NCI-H146 (cell line): Measurements from ENCODE around the gene ARHGAP45.
A peak's percentile ranks its signal among the peaks of the same experiment; 100 is the strongest.

Experiments used
- DNase-seq: peaks from one replicate; lab custom pipeline; 2025; lab: John Stamatoyannopoulos, UW

Gene ARHGAP45

DNA sequence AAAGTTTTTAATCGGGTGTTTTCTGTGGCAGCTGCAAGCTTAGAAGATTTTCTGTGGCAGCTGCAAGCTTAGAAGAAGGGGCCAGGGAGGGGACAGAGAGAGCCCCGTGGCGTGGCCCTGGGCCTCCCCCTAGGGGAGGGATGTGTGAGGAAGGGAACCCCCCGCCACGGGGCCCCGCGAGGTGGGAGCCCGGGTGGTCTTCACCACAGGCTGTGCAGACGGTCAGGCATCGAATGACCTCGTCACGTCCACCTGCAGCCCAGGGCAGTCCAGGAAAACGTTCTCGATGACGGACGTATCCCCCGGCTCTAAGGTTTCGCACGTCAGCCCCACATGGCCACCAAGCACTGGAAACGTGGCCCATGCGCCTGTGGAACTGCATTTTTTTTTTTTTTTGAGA lies 19.6 kb downstream of the ARHGAP45 start:
- no peak for DNase-seq

DNA sequence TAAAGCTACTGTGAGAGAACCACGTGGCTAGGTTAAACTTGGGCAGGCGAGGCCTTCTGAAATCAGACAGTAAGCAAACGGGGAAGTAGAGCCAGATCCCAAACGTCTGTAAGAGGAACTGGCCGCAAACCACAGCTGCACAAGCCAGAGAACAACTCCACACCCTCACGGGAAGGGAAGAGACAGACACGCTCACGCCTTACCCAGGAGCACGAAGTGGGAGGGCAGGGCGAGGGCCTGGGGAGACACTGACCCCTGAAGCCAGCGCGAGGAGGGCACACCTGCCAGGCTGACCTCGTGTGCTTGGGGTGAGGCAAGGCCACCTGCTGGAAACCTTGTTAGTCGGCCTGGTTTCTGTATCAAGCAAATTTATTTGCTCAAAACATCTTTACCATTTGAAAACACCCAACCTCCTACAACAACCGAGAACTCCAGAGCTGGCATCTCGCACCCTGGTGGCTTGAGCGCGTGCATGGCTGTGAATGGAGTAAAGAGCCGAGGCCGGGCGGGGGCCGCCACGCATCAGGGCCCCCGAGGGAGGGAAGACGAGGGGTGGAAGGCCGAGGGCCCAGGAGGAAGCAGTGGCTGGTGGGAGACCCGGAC lies 20.9 kb downstream of the ARHGAP45 start:
- no peak for DNase-seq

DNA sequence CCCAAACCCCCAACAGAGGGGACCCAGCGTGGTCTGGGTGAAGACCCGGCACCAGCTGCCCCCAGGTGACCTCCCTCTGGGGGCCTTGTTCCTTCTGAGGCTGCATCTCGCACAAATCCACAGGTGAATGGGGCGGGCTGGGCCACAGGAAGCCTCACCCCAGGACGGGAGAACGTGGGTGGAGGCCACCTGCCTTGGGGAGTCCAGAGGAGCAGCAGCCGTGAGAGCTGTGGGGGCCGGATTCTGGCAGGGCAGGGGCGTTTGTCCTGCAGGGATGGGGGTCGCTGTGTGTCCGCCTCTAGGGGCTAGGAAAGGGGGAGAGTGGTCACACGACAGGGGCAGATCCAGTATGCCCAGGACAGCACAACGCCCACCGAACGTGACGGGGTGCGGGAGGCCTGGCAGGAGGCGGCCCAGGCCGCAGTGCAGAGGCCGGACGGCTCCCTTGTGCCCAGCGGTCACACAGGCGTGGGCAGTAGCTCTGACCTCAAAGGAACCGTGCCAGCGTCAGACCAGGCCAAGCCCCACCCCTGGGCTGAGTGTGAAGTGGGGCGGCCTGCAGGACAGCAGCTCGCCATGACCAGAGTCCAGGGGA lies 21.5 kb downstream of the ARHGAP45 start:
- no peak for DNase-seq

DNA sequence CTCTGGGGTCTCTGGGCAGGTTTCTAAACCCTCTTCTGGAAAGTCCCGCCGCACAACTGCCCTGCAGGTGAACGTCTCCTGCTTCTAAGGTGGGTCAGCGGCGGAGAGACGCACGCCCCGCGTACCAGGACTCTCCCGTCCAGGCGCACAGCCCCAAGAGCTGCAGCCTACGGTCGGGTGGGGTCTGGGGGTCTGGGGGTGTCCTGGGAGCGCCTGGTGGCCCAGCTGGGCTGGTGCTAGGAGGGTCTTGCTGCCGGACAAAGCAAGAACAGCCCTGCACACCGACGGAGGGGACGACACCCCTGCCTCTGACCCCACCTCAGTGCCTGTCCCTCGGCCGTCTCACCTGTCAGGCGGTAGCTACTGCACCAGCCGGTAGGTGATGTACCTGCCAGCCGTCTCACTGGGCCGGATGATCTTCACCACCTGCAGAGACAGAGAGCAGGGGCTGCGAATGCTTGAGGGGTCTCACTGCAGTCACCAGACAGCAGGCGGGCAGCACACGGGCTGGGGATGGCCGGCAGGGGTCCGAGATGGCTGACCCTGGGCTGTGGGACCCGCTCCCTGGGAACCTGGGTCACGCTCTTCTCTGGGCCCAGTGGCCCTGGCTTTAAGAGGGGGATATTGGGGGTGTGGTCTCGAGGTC lies 22.3 kb downstream of the ARHGAP45 start:
- DNase-seq, result no peak

DNA sequence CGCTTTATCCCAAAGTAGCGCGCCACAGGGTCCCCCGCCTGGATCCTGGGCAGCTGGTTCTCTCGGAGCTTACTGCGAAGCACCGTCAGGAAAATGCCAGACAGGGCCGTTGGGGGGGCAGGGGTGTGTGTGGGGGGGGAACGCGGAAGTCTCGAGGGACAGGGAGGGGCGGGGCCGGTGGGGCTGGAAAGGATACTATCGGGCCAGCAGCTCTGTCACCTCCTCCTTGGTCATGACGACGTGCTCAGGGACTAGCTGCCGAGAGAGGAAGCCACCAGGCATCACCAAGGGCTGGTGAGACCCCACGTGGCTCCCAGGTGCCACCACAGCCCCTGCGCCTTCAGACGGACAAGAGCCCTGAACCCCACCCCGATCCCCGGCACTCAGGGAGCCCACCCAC lies 22.9 kb downstream of the ARHGAP45 start:
- DNase-seq, result no peak

DNA sequence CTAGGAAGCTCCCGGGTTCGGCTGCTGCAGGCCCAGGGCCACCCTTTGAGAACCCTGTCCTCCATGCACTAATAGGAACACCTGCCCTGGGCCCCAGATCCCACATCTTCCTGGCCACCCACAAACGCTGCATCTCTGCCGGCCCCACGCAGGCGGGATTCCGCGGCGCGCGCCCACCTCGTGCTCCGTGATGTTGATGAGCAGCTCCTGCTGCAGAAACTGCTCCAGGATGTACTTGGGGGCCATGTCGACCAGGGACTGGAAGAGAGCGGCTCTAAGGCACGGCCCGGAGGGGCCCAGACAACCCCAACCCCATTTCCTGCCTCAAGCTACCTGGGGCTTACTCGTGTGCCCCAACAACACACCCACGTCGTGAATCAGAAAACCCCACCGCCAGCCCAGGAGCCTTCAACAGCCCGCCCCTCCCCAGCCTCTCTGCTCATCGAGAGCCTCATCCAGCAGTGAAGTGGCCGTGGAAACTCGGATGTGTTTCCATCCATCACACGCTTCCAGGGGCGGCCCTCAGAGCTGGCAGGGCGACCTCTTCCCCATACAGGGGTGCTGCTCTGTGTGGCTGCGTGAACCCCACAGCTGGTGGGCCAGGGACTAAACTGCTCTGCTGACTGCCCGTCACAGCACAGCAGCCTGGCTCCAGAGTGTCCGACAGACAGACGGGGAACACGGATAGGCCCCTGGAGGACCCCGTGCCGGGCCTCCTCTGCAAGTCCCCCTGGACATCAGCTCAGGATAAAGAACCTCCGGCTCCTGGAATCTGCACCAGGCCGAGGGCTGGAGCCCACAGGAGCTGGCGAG lies 24.0 kb downstream of the ARHGAP45 start:
- no peak for DNase-seq

DNA sequence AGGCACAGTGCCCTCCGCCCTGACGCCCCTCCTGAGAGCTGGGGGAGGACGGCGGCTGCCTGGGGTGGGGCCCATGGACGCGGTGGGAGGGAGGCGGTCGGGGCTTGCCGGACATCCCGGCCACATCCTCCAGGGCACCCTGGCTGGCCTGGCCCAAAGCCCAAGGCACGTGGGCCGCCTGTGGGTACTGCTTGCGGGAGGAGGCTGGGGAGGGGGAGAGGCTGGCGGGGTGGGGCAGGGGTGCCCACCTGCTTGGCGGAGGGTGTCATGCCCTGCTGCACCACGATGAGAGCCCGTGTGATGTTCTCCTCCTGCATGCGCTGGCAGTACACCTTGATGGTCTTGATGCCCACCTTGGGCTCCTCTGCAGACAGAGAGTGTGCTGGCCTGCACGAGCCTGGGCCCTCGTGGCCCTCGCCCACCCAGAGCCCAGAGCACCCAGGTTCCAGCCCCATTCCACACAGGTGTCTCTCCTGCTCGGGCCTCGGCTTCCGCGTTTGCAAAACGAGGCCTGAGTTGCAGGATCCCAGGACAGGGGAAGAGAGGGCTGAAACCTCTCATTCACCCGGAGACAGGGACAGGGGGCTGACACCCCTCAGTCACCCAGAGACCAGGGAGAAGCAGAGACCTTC lies 24.7 kb downstream of the ARHGAP45 start:
- no peak for DNase-seq

DNA sequence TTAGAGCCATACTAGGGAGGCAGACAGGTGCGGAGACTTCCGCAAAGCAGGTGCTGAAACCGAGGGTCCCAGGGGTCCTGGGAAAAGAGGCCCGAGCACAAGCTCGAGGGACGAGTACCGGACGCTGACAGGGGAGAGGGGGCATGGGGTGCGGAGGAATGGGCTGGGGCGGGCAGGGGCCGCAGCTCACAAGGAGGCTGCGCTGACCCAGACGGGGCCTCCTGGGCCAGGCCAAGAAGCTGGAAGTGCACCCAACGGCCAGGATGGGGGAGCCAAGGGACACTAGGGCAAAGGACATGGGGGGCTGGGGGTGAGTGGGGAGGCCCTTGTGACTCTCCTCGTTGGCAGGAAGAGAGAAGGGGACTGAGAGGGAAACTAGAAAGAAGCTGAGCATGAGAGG lies 26.4 kb downstream of the ARHGAP45 start:
- DNase-seq, result no peak

DNA sequence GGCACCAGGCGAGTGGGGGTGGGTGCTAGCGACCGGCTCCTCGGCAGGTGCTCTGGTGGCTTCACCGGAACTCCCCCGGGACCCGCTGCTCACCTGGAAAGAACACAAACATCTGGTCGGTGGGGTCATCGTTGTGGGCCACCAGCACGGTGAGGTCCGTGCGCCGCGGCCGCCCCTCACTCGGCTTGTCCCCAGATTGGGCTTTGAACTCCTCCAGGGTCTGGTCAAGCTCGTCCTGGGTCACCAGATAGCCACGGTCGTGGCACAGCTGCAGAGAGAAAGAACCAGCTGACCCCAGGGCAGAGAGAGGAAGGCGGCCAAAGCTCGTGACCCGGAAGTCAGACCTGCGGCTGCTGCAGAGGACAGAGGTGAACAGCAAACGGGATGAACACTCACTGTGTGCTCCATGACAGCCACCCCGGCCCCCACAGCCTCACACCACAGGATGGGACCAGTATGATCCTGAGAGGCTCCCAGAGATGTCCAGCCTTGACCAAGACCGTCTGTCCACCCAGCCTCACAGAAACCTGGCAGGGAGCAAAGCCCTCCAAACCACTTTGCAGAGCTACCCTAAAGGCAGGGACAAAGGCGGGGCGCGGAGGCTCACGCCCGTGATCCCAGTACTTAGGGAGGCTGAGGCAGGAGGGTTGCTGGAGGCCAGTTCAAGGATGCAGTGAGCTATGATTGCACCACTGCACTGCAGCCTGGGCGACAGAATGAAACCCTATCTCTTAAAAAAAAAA lies 27.0 kb downstream of the ARHGAP45 start:
- DNase-seq, result no peak

DNA sequence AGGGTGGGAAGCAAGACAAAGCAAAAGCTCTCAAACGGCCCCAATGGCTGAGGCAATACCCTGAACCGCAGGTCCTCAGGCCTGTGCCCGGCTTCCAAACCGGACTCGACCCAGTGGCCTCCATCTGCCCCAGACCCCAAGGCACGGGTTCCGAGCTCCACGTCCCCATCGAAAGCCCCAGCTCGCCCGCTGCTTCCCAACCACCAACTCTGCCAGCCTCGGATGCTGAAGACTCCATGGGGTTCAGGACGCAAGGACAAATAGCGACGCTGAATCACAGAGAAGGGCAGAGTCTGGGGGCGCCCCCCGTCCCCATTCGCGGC lies 27.6 kb downstream of the ARHGAP45 start:
- no peak for DNase-seq

DNA sequence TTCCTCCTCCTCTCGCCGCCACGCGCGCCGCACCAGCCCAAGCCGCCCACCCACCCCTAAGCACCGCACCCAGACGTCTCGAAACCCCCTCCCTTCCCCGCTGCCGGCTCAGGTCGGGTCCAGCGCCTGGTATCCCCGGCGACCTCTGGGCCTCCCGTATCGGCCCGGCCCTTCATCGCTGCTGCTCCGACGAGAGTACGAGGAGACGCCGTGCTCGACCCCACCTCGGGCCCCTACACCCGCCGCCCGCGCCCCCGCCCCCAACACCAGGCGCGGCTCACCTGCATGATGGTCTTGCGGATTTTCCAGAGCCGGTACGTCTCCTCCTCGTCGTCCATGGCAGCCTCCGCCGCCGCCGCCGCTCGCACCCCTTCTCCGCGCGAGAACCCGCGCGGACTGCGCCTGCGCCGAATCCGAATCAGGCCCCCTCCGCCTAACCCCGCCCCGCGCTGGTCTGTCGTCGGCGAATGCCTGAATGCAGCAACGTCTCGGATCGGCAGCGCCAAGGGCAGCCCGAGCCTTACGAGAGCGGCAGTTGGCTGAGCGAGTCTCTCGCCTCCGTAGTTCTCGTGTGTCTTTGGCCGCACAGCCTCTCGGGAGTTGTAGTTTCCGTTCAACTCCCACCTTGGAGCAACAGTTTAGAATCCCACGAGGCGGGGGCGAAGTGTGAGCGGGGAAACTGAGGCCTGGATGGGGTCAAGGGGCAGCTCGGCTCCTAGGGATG lies 28.2 kb downstream of the ARHGAP45 start, which contains the start of gene POLR2E:
Gene POLR2E, minus strand, starts transcription at position 398 of the 724 bp plus-strand sequence. Its CDS starts 60 bp downstream, at position 338.
- DNase-seq, result peak; percentile 92

DNA sequence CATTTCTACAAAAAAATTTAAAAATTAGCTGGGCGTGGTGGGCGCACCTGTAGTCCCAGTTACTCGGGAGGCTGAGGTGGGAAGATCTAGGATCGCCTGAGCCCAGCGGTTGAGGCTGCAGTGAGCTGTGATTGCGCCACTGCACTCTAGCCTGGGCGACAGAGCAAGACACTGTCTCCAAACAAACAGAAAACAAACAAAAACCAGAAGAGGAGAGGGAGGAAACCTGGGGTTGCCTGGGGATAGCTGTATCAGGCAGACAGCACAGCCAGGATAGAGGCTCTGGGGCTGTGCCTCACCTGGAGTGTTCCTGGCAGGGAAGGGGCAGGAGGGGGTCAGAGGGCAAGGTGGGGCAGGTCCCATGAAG lies 30.8 kb downstream of the ARHGAP45 start:
- no peak for DNase-seq

DNA sequence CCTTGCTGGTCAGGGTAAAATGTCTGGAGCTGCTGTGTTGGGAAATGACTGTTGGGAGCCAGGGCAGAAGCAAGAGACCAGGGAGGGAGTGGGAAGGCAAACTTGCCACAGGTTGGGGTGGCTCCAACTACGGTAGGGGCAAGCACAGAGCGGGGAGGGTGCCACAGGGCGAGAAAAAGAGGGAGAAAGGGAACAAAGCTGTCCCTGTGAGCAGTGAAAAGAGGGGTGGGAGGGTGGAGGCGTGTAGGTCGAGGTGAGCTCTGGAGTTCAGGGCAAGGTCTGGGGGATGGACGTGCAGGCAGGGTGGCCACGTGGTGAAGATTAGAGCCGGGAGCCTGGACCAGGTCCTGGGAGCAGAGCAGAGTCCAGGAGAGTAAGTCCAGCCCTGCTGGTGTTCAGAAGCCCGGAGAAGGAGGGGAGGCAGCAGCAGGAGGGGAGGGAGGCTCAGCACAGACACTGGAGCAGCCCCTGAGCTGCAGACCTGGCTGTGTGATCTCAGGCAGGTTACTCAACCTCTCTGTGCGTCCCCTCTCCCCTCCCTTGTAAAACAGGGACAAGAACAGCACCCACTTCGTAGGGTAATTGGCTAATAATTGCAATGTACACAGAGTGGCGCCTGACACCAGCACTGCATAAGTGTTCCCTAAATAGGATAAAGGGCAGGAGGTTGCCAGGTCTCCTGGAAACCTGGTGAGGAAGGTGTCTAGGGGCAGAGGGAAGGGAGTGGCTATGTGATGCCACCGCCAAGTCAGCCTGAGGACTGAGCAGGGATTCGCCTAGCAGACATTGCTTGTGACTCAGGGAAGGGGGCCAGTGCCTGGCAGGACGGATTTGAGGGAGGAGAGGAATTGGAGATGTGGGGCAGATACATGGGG lies 31.4 kb downstream of the ARHGAP45 start:
- DNase-seq, result peak; percentile 21

DNA sequence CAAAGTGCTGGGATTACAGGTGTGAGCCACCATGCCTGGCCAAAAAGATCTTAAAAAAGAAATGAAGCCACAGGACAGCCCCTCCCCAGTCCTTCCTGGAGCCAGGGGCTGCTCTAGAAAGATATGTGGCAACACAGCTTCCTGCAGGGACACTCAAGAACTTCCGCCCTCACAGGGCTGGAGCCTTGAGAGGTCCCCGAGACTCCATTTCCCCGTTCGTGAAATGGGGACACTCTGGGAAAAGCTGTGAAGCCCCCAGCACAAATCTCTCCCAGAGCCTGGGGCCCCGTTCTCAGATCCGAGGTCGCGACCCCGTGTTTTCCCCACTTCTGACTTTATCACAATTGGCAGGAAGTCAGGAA lies 34.4 kb downstream of the ARHGAP45 start:
- DNase-seq, result no peak

DNA sequence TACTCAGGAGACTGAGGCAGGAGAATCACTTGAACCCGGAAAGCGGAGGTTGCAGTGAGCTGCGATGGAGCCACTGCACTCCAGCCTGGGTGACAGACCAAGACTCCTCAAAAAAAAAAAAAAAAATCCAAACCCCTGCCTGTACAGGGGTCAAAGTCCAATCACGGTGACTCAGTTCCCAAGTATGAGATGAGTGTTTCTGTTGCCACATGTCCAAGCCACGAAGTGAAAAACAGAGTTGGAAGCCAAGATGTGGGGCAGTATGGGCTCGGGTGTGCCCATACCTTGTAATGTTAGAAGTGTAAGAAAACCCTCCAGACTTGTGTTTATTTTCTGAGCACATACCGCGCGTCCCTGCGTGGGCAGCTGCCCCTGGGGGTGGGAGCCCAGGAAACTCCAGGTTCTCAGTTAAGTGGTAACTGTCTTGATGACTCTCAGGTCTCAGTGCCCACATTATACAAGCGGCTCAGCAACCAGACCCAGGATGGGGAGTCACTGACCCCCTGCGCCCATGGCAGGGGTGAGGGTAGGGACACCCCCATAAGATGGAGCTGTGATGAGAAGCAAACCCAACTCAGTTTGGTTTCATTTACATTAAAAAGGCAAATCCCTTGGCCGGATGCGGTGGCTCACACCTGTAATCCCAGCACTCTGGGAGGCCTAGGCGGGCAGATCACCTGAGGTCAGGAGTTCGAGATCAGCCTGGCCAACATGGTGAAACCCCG lies 35.6 kb downstream of the ARHGAP45 start:
- DNase-seq, result no peak

DNA sequence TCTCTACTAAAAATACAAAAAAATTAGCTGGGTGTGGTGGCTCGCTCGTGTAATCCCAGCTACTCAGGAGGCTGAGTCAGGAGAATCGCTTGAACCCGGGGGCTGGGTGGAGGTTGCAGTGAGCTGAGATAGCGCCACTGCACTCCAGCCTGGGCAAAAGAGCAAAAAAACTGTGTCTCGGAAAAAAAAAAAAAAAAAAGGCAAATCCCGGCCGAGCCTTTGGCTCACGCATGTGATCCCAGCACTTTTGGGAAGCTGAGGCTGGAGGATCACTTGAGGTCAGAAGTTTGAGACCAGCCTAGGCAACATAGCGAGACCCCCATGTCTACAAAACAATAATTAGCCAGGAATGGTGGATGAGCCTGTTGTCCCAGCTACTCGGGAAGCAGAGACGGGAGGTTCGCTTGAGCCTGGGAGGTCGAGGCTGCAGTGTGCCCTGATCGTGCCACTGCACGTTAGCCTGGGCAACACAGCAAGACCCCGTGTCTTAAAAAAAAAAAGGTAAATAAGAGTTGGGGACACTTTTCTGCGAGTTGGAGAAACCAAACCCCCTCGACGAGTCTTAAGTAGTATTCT lies 36.3 kb downstream of the ARHGAP45 start:
- no peak for DNase-seq

DNA sequence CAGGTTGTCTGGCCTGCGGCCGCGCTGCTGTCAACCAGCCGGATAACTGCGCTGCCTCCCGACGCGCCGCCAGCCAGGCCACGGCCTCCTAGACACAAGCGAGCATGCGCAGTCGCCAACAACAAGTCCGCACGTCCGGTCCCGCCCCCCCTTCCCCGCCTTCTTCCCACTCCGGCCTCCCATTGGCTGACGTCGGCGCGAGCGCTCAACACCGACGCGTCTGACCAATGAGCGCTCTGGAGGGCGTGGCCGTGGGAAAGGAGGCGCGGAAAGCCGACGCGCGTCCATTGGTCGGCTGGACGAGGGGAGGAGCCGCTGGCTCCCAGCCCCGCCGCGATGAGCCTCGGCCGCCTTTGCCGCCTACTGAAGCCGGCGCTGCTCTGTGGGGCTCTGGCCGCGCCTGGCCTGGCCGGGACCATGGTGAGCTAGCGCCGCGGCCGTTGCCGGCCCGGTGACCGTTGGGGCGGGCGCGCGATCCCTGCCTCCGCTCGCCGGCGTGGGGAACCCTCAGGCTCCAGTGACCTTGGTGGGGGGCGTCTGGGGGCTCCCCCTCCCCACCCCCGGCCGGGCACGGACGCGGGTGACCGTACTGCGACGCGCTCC lies 36.8 kb downstream of the ARHGAP45 start, which contains the start of gene GPX4:
Gene GPX4, plus strand, starts transcription at position 287 of the 603 bp plus-strand sequence. Its CDS starts 50 bp downstream, at position 337.
- DNase-seq, result peak; percentile 97

DNA sequence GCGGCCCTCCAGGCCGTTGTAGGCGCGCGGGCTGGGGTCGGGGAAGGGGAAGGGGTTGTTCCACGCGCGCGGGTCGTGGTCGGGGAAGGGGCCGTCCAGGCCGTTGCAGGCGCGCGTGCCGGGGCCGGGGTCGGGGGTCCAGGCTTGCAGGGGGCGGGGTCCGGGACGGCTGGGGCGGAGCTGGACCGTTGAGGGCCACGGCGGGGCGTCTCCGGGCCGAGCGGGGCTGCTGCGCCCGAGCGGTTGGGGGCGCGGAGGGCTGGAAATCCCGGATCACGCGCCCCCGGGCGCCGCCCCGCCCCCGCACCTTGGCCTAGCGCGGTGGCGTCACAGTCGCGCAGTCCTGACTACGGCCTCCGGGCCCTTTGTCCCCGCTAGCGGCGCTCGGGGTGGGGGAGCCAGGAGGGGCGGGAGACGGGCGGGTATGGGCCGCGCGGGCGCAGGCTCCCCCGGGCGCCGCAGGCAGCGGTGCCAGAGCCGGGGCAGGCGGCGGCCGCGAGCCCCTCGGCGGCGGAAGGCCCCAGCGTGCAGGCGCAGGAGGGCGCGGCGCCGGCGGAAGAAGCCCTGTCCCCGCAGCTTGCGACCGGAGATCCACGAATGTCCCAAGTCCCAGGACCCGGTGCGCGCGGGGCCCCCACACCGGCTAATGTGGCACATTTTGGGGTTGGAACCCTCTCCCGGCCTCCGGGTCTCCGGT lies 37.5 kb downstream of the ARHGAP45 start:
- DNase-seq, result peak; percentile 57
